Measurements from ENCODE around the gene SPATA31C2. TPM values are rescaled to one million over a fixed set of nuclear protein-coding genes. Genes with fewer than 3 reads are reported as not detected.

The SPATA31C2 gene
- polyA plus RNA-seq, 2 of the 4 experiments (the other 2 are of a cell fraction): not detected

DNA sequence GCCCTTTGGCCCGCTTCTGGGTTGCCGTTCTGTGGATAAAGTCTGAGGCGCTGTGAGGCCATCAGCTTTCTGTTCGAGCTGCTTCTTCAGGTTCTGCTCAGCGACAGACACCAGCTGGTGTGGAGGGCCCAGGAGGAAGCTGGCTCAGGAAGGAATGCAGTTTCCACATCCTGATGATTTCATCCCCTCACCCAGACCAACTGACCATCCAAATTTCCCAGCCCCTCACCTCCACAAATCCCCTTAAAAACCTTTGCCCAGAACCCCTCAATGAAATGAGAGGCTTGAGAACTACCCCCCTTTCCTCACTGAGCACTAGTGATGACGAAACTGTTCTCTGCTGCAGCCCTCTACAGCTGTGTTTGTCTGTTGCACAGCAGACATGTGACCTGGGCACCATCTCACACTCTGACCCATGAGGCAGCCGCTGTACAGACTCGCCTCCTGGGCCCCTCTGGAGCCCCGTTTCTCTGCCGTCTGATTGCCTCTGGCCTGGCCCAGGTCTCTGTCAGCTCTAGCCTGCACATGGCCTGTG lies 45.4 kb downstream of the SPATA31C2 start:
- H3K4me2 ChIP-seq: no peak overlapping the region
- peaks cover 4% of the 10 kb centered on the region; the same call in 1 of the 3 replicates for H3K4me1 ChIP-seq
- WGBS (ENCODE audit: missing lambda C conversion rate): 67% methylated on average over 10 of the region's 10 CpGs
- H3K27ac ChIP-seq: no peak overlapping the region; a peak in 1 of 6 replicates
- no peaks in the 10 kb centered on the region for H3K9me3 ChIP-seq
- no peak for DNase-seq (ENCODE audit: low read depth in 1 of 2, low spot score in 1 of 2)
- no peak for TF ChIP-seq NR3C1 (IDR thresholded peaks at IDR 0.05)
- no peak for TF ChIP-seq CTCF (IDR thresholded peaks at IDR 0.05)
- TF ChIP-seq EHMT2 (IDR thresholded peaks at IDR 0.05; ENCODE audit: low read depth): no peak
- TF ChIP-seq, protein P1, sequence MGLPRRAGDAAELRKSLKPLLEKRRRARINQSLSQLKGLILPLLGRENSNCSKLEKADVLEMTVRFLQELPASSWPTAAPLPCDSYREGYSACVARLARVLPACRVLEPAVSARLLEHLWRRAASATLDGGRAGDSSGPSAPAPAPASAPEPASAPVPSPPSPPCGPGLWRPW (IDR thresholded peaks at IDR 0.05): no peak
- no peak for TF ChIP-seq ZNF302 (CRISPR knock-in tag; IDR thresholded peaks at IDR 0.05)
- TF ChIP-seq ZFP36 (IDR thresholded peaks at IDR 0.05; ENCODE audit: borderline replicate concordance, partially characterized antibody): no peak
- no peak for TF ChIP-seq KDM1A (IDR thresholded peaks at IDR 0.05; ENCODE audit: low read depth)
- TF ChIP-seq, protein P2, sequence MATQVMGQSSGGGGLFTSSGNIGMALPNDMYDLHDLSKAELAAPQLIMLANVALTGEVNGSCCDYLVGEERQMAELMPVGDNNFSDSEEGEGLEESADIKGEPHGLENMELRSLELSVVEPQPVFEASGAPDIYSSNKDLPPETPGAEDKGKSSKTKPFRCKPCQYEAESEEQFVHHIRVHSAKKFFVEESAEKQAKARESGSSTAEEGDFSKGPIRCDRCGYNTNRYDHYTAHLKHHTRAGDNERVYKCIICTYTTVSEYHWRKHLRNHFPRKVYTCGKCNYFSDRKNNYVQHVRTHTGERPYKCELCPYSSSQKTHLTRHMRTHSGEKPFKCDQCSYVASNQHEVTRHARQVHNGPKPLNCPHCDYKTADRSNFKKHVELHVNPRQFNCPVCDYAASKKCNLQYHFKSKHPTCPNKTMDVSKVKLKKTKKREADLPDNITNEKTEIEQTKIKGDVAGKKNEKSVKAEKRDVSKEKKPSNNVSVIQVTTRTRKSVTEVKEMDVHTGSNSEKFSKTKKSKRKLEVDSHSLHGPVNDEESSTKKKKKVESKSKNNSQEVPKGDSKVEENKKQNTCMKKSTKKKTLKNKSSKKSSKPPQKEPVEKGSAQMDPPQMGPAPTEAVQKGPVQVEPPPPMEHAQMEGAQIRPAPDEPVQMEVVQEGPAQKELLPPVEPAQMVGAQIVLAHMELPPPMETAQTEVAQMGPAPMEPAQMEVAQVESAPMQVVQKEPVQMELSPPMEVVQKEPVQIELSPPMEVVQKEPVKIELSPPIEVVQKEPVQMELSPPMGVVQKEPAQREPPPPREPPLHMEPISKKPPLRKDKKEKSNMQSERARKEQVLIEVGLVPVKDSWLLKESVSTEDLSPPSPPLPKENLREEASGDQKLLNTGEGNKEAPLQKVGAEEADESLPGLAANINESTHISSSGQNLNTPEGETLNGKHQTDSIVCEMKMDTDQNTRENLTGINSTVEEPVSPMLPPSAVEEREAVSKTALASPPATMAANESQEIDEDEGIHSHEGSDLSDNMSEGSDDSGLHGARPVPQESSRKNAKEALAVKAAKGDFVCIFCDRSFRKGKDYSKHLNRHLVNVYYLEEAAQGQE (IDR thresholded peaks at IDR 0.05): no peak
- no peak for TF ChIP-seq POLR2AphosphoS2 (conservative IDR thresholded peaks at IDR 0.05; ENCODE audit: low read length)
- no peak for TF ChIP-seq HOXB13 (CRISPR knock-in tag; IDR thresholded peaks at IDR 0.05; ENCODE audit: low read depth)
- no peak overlapping the region for H3K4me3 ChIP-seq
- POLR2A ChIA-PET: interaction anchor here (0.7 kb wide), 1 partner anchor 873 kb away, joined by 3 read pairs; no protein-coding TSS in a partner anchor
- no peak for FAIRE-seq
- CTCF ChIA-PET: interaction anchor here (1.0 to 2.7 kb wide), 2 partner anchors 16 to 22 kb away, joined by 4 to 10 read pairs; no protein-coding TSS in a partner anchor
- ATAC-seq: peak; percentile 43 to 68; a peak in 4 of 6 replicates

DNA sequence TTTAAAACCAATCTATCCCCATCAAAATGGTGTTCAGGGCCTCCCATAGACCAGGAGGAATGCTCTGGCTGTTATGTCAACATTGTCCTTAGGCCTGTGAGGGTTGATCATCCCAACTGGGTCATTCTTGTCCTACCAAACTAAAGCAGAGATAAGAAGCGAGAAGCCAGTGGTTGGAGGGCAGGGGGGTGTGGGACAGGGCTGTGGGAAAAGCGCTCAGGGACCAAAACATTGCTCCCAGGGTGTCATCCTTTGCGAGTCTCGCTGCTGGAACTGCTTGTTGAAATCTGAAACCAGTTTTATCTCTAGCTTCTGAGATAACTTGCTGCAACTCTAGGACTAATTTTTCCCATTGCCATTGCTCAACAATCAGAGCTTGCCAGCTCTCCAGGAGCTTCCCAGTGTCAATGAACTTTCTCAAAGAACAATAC lies 48.1 kb downstream of the SPATA31C2 start:
- POLR2A ChIA-PET: no interaction called here
- no peak for FAIRE-seq
- TF ChIP-seq, protein P2 (IDR thresholded peaks at IDR 0.05): no peak
- no peaks in the 10 kb centered on the region for H3K9me3 ChIP-seq
- CTCF ChIA-PET: interaction anchor here (1.4 to 3.9 kb wide), 2 partner anchors 13 to 17 kb away, joined by 4 to 20 read pairs; no protein-coding TSS in a partner anchor
- DNase-seq (ENCODE audit: low read depth in 1 of 2, low spot score in 1 of 2): no peak
- no peak overlapping the region for H3K4me3 ChIP-seq
- peaks cover 4% of the 10 kb centered on the region; the same call in 1 of the 3 replicates for H3K4me1 ChIP-seq
- ATAC-seq: no peak
- WGBS (ENCODE audit: missing lambda C conversion rate): 52% methylated on average over 4 of the region's 4 CpGs
- no peak overlapping the region for H3K27ac ChIP-seq
- no peak overlapping the region for H3K4me2 ChIP-seq

DNA sequence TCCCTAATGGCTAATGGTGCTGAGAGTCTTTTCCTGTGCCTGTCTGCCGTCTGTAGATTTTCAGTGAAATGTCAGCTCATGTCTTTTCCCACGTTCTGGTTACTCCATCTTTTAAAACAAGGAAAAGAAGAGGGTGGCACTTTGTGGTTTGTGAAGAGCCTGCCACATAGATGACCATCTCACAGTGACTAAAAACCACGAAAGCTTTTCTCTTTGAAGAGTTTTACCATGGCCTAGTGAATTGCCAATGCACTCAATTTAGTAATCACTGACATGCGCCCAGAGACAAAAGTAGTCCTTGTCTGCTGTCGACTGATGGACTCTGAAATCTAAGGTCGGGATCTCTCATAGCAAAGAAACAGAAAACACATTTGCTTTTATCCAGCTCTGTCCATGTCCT lies 50.4 kb downstream of the SPATA31C2 start:
- whole genome bisulfite sequencing (ENCODE audit: missing lambda C conversion rate): 64% methylated on average over 6 of the region's 6 CpGs
- POLR2A ChIA-PET: interaction anchor here (0.7 kb wide), 1 partner anchor 12 kb away, joined by 3 read pairs; no protein-coding TSS in a partner anchor
- no peak overlapping the region for H3K27ac ChIP-seq
- ATAC-seq (no peak), DNase-seq (ENCODE audit: low read depth in 1 of 2, low spot score in 1 of 2) (no peak), FAIRE-seq (no peak)
- H3K4me1 ChIP-seq: peaks cover 4% of the 10 kb centered on the region; the same call in 1 of the 3 replicates
- H3K4me3 ChIP-seq: no peak overlapping the region
- no peaks in the 10 kb centered on the region for H3K9me3 ChIP-seq
- H3K4me2 ChIP-seq: no peak overlapping the region
- CTCF ChIA-PET: interaction anchor here (0.7 to 3.9 kb wide), 2 partner anchors 11 to 77 kb away, joined by 3 to 20 read pairs; no protein-coding TSS in a partner anchor
- no peak for TF ChIP-seq TFCP2L1 (CRISPR knock-in tag; IDR thresholded peaks at IDR 0.05)
- TF ChIP-seq, protein P3, sequence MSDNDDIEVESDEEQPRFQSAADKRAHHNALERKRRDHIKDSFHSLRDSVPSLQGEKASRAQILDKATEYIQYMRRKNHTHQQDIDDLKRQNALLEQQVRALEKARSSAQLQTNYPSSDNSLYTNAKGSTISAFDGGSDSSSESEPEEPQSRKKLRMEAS (IDR thresholded peaks at IDR 0.05): no peak
- no peak for TF ChIP-seq ZFP36 (IDR thresholded peaks at IDR 0.05; ENCODE audit: borderline replicate concordance, partially characterized antibody)
- no peak for TF ChIP-seq PBX3 (IDR thresholded peaks at IDR 0.05)
- no peak for TF ChIP-seq PHF8 (IDR thresholded peaks at IDR 0.05; ENCODE audit: borderline replicate concordance, low read depth)
- TF ChIP-seq HDAC2 (IDR thresholded peaks at IDR 0.05): no peak
- TF ChIP-seq RARB (CRISPR knock-in tag; IDR thresholded peaks at IDR 0.05): no peak
- no peak for TF ChIP-seq RAD21 (conservative IDR thresholded peaks at IDR 0.05 in 1 of 2, IDR thresholded peaks at IDR 0.05 in 1 of 2)
- no peak for TF ChIP-seq SMC3 (IDR thresholded peaks at IDR 0.05)
- no peak for TF ChIP-seq RNF2 (IDR thresholded peaks at IDR 0.05; ENCODE audit: borderline replicate concordance, low read depth)

Data from A549 (cell line).